Kidney (tissue), 14 donors: Measurements from ENCODE around the gene ERCC1. TPM values are rescaled to one million over a fixed set of nuclear protein-coding genes. Genes with fewer than 3 reads are reported as not detected.

Experiments
- DNase-seq, 5 donors: peaks; one replicate each; pipeline ENCODE4 v3.0.0-alpha.2; 2013 to 2020
- FAIRE-seq: peaks from 2 replicates; lab custom pipeline; 2012; peaks lifted over from hg19 to GRCh38; lab: Jason Lieb, UNC
- H3K27ac ChIP-seq, 2 donors: one replicate each; pipeline ENCODE4 v1.7.0; 2013; ENCODE audit warnings: low read depth in 2 of 2, low read length in 2 of 2, inconsistent platforms in 1 of 2
- H3K27me3 ChIP-seq: one replicate; pipeline ENCODE4 v1.7.1; 2013; ENCODE audit warnings: low read length, inconsistent platforms; ENCODE audit not compliant: control insufficient read depth, insufficient read depth
- H3K36me3 ChIP-seq, 3 donors: one replicate each; pipeline versions ENCODE4 v1.7.0 to v1.7.1; 2013; ENCODE audit warnings: low read length in 3 of 3, control low read depth in 1 of 3, inconsistent platforms in 1 of 3; ENCODE audit not compliant: insufficient read depth in 3 of 3, control insufficient read depth in 2 of 3
- H3K4me1 ChIP-seq, 3 donors: one replicate each; pipeline versions ENCODE4 v1.7.0 to v1.7.1; 2013; ENCODE audit warnings: low read length in 3 of 3, inconsistent platforms in 1 of 3, low read depth in 1 of 3; ENCODE audit not compliant: control insufficient read depth in 2 of 3, insufficient read depth in 2 of 3
- H3K4me3 ChIP-seq, 3 donors: one replicate each; pipeline versions ENCODE4 v1.7.0 to v1.8.1; 2013; ENCODE audit warnings: low read length in 3 of 3, control low read depth in 1 of 3, inconsistent platforms in 1 of 3
- H3K9ac ChIP-seq, 3 donors: one replicate each; pipeline versions ENCODE4 v1.7.0 to v1.7.1; 2013; ENCODE audit warnings: low read length in 3 of 3, control low read depth in 1 of 3, inconsistent platforms in 1 of 3
- H3K9me3 ChIP-seq, 3 donors: one replicate each; pipeline versions ENCODE4 v1.7.0 to v1.7.1; 2013; ENCODE audit warnings: low read length in 3 of 3, control low read depth in 1 of 3, inconsistent platforms in 1 of 3; ENCODE audit not compliant: control insufficient read depth in 2 of 3, insufficient read depth in 1 of 3
- CTCF ChIP-seq: IDR thresholded peaks from 3 replicates; pipeline ENCODE4 v1.5.1; 2012; ENCODE audit warnings: mild to moderate bottlenecking, moderate library complexity, borderline replicate concordance; ENCODE audit not compliant: insufficient read depth; ENCODE audit errors: extremely low read depth
- intact Hi-C: fragments of 100-400 bp; cut with DNase I; formaldehyde crosslinking; loops from one replicate; pipeline ENCODE4 v1.11.1; 2022
- polyA plus RNA-seq: library from polyadenylated mRNA; stranded (reverse); fragments of 350-450 nt; fragmentation: Illumina TruSeq; extraction: RNeasy Lipid Tissue Mini Kit (QIAGEN cat#74804); gene quantifications from one replicate; pipeline ENCODE4 v1.2.3, GENCODE V29; 2014; ENCODE audit warnings: low read depth, low replicate concordance; ENCODE audit not compliant: insufficient read depth
- total RNA-seq: library from RNA; stranded (reverse); fragmentation: NEBNext Ultra II Directional; extraction: Animal tissue kit (Norgen Biotek cat#: 25700); gene quantifications from one replicate; pipeline ENCODE4 v1.2.1, GENCODE V29; 2021
- donor health status: control.
- donor health status: control.
- donor health status: control.
- donor health status: control.
- donor health status: control.
- donor health status: DM: yes; HTN: yes; CAD: no.
- donor health status: Normal renal cell carcinoma (clear cell type).

ERCC1 gene
- total and polyA plus RNA-seq, 2 donors from 2014 or later: 60.8 to 107 TPM

DNA sequence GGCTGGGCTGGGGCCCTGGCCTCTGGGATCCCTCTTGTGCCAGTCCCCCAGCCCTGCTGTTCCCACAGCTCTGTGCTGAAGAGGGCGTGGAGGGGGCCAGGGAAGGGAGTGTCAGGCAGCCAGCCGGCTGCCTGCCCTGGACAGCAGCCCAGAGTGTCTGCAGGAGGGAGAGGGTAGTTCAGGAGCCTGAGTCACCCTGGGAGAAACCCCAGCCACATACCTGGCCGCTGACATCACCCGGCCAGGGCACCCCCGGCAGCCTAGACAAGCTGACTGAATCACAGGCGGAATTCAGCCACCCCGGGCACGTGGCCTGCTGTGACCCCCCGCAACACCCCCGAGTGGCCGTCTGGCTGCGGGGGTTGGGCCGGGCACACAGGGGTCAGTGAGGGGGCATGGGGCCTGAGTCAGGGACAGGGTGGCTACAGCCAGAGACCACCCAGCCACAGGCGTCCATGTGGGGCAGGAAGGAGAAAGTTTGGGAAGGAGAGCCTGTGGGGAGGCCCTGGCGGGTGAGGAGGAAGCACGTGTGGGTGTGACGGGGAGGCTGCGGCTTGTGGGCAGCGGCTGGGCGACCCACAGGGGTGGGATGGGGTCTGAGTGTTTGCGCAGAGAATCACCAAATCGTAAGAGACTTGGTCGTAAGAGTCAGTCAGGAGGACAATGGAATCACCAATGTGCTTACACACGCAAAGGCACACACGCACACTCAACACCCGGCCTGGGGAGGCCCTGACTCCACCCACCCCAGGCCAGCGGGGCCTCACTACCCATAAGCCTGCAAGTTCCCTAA is 32.2 kb upstream of the ERCC1 start:
- FAIRE-seq (no peak), DNase-seq (peak; percentile 91 to 97 (median 92))
- Histone ChIP-seq H3K36me3 (no peaks in the 10 kb centered on the region), H3K9ac (peak overlapping the region in 2 of 3 donors; percentile 16 to 58), H3K4me3 (no peak overlapping the region), H3K27ac (peak overlapping the region; percentile 87 to 93), H3K27me3 (no peaks in the 10 kb centered on the region), H3K4me1 (peaks cover 0 to 17% (median 0%) of the 10 kb centered on the region in 3 donors), H3K9me3 (no peaks in the 10 kb centered on the region)
- no peak for TF ChIP-seq CTCF
- intact Hi-C loops: no loop called here

DNA sequence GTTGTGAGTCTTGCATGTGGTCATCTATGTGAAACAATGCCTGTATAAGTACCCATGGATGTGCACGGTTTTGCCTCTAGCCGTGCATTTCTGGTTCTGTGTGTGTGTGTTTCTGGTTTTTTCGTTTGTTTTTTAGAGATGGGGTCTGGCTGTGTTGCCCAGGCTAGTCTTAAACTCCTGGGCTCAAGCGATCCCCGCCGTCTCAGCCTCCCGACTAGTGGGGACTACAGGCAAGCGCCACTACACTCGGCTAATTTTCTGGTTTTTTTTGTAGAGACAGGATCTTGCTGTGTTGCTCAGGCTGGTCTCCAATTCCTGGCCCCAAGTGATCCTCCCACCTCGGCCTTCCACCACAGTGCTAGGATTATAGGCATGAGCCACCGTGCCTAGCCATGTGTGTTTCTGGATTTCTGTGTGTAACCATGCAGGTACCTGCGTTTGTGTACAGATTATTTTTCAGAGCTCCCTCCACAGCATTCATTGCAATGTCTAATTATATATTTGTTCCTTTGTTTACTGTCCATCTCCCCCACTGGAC is 28.2 kb upstream of the ERCC1 start:
- H3K4me3 ChIP-seq: peak overlapping the region in 1 of 3 donors; percentile 81
- no peaks in the 10 kb centered on the region for H3K9me3 ChIP-seq
- no peak for TF ChIP-seq CTCF
- H3K27me3 ChIP-seq: no peaks in the 10 kb centered on the region
- intact Hi-C loops: no loop called here
- DNase-seq: no peak
- no peak overlapping the region for H3K27ac ChIP-seq
- H3K36me3 ChIP-seq: no peaks in the 10 kb centered on the region
- H3K4me1 ChIP-seq: peaks cover 0 to 17% (median 0%) of the 10 kb centered on the region in 3 donors
- H3K9ac ChIP-seq: no peak overlapping the region
- FAIRE-seq: no peak

GRCh38 chr19:45451131-45451849 is 27.6 kb upstream of the ERCC1 start:
- peak overlapping the region; percentile 53 to 81 (median 61) for H3K4me3 ChIP-seq
- no peaks in the 10 kb centered on the region for H3K36me3 ChIP-seq
- H3K27me3 ChIP-seq: no peaks in the 10 kb centered on the region
- DNase-seq (peak in 3 of 5 donors; percentile 59 to 81 (median 71)), FAIRE-seq (no peak)
- peak overlapping the region; percentile 16 to 85 for H3K27ac ChIP-seq
- H3K9ac ChIP-seq: peak overlapping the region; percentile 43 to 79 (median 64)
- intact Hi-C loops: no loop called here
- peaks cover 0 to 17% (median 0%) of the 10 kb centered on the region in 3 donors for H3K4me1 ChIP-seq
- H3K9me3 ChIP-seq: no peaks in the 10 kb centered on the region
- TF ChIP-seq CTCF: no peak
